Eye (tissue), 1 donor: ENCODE results near the gene CAGE1.
"Not testable (repeated sequence)": the region's sequence is repeated elsewhere in the genome, so short reads cannot be mapped to it uniquely, and the experiment has no call there.

Source experiments
- DNase-seq: peaks from one replicate; pipeline ENCODE4 v3.0.0-alpha.2; 2015

Gene CAGE1

DNA sequence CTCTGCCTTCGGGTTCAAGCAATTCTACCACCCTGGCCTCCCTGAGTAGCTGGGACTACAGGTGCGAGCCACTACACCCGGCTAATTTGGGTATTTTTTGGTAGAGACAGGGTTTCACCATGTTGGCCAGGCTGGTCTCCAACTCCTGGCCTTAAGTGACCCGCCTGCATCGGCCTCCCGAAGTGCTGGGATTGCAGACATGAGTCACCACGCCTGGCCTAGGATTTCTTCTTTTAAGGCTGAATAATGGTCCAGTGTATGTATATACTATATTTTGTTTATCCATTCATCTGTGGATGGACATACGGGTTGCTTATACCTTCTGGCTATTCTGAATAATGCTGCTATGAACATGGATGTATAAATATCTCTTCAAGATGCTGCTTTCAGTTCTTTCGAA lies 17.2 kb upstream of the CAGE1 start:
- DNase-seq, result no peak

- DNase-seq, result no peak
Observed at GRCh38 chr6:7404546-7404945, 15.0 kb upstream of the CAGE1 start.

DNA sequence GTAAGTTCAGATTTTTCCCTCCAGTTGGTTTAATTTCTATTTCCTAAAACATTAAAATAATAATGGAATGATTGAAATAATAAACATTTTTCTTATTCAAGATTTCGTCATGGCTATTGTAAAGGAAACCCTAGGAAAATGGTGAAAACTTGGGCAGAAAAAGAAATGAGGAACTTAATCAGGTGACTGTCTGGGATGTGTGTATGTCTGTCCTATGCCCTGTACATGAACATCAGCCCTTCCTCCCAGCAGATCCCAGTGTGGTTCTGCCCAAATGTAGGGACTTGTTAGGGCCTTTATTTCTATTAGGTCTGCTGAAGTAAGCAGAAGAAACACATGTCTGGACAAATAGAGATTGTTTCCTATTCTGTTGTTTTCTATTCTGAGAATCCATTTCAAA lies 13.2 kb upstream of the CAGE1 start:
- DNase-seq, result no peak

GRCh38 chr6:7401075-7401474 lies 11.5 kb upstream of the CAGE1 start:
- no peak for DNase-seq

GRCh38 chr6:7392402-7392801 lies 2.9 kb upstream of the CAGE1 start:
- no peak for DNase-seq

DNA sequence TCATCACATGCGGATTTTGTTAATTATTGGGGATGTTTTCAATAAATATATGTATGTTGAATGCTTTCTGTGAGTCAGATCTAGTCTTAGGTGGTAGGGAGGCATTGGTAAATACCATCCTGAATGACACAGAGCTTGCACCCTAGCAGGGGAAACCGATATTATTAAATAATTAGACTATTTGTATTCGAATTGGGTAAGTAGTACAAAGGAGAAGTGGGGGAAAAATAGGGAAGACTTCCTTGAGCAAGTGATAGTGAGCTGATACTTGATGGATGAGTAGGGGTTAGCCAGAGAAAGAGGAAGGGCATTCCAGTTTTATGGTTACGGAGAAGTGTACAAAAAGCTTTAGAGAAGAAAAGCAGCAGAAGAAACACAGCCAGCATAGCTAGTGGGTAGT lies 1.6 kb upstream of the CAGE1 start:
- DNase-seq, result no peak

DNA sequence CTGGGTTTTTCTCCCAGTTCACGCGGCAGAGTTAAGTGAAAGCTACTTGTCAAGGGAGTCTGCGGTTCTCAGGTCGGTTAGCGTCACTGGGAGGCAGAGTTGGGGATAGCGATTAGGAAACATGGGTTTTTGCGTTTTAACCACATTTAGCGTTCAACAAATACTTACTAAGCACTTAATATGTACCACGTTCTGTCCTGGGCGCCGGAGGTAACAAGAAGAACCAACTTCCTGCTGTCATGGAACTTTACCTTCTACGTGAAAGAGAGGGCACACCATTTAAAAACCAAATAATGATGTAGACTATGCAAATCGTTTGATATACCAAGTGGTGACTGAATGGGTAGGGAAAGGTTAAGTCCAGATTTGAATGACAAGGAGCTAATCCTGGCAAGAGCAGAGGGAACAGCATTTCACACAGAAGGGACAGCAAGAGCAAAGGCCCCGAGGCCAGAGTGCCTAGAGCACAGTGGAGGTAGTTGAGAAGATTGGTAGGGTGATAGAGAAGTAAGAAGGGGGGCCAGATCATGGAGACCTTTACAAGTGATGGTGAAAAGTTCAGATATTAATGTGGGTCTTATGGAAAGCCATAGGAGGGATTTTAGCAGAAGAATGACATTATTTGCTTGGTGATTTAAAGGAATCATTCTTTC lies 810 bp upstream of the CAGE1 start:
- no peak for DNase-seq

GRCh38 chr6:7389162-7389450 lies 436 bp downstream of the CAGE1 start:
- DNase-seq, result no peak

GRCh38 chr6:7381092-7381491 lies 8.4 kb downstream of the CAGE1 start:
- no peak for DNase-seq

GRCh38 chr6:7378740-7379139 lies 10.8 kb downstream of the CAGE1 start:
- no peak for DNase-seq

GRCh38 chr6:7377961-7378360 lies 11.6 kb downstream of the CAGE1 start:
- DNase-seq, result no peak

- DNase-seq, result no peak
Observed at GRCh38 chr6:7373739-7374138, 15.8 kb downstream of the CAGE1 start.

DNA sequence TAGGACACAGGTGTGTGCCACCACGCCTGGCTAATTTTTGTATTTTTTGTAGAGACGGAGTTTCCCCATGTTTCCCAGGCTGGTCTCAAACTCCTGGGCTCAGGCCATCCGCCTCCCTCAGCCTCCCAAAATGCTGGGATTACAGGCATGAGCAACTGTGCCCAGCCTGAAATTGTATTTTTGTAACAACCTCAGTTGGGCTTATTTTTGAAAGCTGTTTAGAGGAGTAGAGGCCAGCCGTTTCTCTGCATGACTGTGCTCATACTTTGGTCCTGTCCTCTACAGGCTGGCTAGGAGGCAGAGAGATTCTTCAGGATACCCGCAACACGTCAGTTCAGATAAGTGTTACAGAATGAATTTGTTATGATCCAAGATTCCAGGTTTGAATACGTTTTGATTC lies 22.1 kb downstream of the CAGE1 start:
- DNase-seq, result no peak

GRCh38 chr6:7351916-7352315 lies 37.6 kb downstream of the CAGE1 start:
- DNase-seq, result not testable (repeated sequence)

DNA sequence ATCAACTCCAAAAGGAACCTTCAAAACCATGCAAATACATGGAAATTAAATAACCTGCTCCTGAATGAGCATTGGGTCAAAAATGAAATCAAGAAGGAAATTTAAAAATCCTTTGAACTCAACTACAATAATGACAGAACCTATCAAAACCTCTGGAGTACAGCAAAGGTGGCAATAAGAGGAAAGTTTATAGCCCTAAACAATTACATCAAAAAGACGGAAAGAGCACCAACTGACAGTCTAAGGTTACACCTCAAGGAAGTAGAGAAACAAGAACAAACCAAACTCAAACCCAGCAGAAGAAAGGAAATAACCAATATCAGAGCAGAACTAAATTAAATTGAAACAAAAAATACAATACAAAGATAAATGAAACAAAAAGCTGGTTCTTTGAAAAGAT lies 39.0 kb downstream of the CAGE1 start:
- not testable (repeated sequence) for DNase-seq

DNA sequence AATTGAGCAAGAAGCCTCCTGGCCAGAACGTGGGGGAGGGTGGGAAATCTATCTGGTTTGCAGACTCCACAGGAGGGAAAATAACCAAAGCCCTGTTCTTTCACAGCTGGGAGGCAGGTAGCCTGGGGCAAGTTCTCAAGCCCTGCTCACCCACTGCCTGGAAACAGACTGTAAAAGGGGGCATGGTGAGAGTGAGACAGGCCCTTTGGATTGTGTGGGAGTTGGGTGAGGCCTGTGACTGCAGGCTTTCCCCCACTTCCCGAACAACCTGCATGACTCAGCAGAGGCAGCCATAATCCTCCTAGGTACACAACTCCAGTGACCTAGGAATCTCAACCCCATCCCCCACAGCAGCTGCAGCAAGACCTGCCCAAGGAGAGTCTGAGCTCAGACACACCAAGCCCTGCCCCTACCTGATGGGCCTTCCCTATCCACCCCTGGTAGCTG lies 42.0 kb downstream of the CAGE1 start:
- DNase-seq, result not testable (repeated sequence)

- DNase-seq, result not testable (repeated sequence)
Observed at GRCh38 chr6:7344773-7345450, 44.6 kb downstream of the CAGE1 start.

- no peak for DNase-seq
Observed at GRCh38 chr6:7343546-7344475, 45.7 kb downstream of the CAGE1 start.

DNA sequence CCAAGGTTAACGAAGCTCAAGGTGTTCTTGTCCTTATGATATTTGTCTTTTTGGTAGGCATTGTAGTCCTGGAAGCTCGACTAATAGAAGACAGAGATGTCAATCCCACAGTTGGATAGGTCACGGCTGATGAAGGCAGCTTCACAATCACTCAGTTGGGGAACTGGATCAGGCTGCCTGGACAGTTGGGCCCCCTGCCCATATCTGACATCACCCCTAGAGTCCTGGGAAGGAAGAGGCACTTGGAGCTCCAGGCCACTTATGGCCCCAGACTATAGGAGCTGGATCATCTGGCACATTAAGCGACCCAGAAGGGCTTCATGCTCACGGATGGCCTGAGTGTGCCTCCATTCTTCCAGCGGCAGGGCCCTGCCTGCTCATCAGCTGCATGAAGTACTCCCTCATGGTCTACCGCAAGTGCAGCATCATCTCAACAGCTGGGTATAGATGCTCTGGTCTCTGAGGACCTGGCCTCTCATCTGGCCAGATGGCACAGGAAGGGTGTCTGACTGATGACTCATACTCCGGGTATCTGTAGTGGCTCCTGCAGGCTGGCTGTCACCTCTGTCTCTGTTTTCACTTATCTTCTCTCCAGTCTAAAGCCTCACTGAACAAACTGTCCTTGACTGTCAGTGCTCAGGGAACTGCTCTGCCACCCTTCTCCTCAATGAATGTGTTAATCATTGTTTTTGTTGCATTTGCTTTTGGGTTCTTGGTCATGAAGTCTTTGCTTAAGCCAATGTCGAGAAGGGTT lies 47.4 kb downstream of the CAGE1 start:
- no peak for DNase-seq

DNA sequence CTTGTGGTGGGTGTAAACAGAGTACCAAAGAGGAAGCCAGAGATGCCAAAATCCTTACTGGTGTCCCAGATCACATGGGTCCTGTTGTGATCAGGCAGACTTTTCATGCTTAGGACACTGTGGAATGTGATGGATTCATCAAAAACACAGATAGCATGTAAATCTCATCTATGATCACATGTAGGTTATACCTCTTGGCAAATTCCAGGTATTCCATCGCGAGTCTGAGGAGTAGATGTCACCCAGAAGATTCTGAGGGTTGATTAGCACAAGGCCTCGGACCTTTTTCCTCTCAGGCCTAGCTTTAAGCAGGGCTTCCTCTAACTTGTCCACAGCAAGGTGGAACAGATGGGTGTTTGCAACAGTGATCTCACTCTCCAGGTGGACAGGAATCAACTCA lies 48.3 kb downstream of the CAGE1 start:
- no peak for DNase-seq

DNA sequence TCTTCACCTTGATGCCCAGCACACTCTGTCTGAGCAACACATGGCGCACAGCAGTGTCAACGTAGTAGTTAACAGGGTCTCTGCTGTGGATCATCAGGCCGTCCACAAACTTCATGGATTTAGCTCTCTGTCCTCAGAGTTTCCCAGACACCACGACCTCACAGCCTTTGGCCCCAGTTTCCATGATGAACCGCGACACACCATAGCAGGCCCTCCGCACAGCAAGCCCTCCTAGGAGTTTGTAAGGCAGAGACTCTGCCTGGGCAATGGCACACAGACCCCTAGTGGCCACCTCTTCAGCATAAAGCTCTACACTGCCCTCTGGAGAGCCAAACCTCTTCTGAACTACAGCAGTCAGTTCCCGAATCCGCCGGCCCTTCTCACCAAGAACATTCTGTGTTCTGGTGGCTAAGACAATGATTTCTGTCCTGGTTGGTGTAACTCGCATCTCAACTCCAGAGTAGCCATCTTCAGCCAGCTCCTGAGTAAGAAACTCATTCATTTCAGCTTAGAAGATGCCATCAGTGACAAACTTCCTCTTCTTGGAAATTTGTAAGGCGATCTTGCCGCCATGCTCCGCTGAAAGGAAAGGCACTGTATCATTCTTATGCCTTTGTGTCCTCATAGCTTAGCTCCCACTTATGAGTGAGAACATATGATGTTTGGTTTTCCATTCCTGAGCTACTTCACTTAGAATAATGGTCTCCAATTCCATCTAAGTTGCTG lies 50.4 kb downstream of the CAGE1 start:
- not testable (repeated sequence) for DNase-seq

GRCh38 chr6:7338031-7338430 lies 51.5 kb downstream of the CAGE1 start:
- no peak for DNase-seq
